ENCODE measurements around the gene CALHM1.
"Not testable (repeated sequence)": the region's sequence is repeated elsewhere in the genome, so short reads cannot be mapped to it uniquely, and the experiment has no call there.

CALHM1 gene

GRCh38 chr10:103458720-103459119 is at the start of gene CALHM1:
CALHM1 (minus strand) TSS chr10:103458900; CDS start chr10:103458751, 149 bp downstream.
- DNase-seq: no peak

GRCh38 chr10:103507235-103508191 is 48.8 kb upstream of the CALHM1 start:
- no peak for DNase-seq

- DNase-seq: no peak
Observed at GRCh38 chr10:103506061-103506460, 47.4 kb upstream of the CALHM1 start.

GRCh38 chr10:103504181-103504783 is 45.6 kb upstream of the CALHM1 start:
- DNase-seq: no peak

GRCh38 chr10:103503777-103504176 is 45.1 kb upstream of the CALHM1 start:
- not testable (repeated sequence) for DNase-seq

GRCh38 chr10:103502849-103503660 is 44.4 kb upstream of the CALHM1 start:
- peak; percentile 65 to 72 for DNase-seq

GRCh38 chr10:103501186-103501585 is 42.5 kb upstream of the CALHM1 start:
- no peak for DNase-seq

- no peak for DNase-seq
Observed at GRCh38 chr10:103500481-103500880, 41.8 kb upstream of the CALHM1 start.

GRCh38 chr10:103499881-103500280 is 41.2 kb upstream of the CALHM1 start:
- no peak for DNase-seq

GRCh38 chr10:103498936-103499638 is 40.4 kb upstream of the CALHM1 start:
- no peak for DNase-seq

- DNase-seq: no peak
Observed at GRCh38 chr10:103497161-103497915, 38.6 kb upstream of the CALHM1 start.

GRCh38 chr10:103495321-103495720 is 36.6 kb upstream of the CALHM1 start:
- DNase-seq: no peak

GRCh38 chr10:103493916-103494877 is 35.5 kb upstream of the CALHM1 start:
- DNase-seq: no peak

- no peak for DNase-seq
Observed at GRCh38 chr10:103493362-103493915, 34.7 kb upstream of the CALHM1 start, which contains the start of gene NEURL1. NEURL1 (plus strand) TSS chr10:103493705; CDS start chr10:103494388, 683 bp downstream.

GRCh38 chr10:103492655-103493261 is 34.1 kb upstream of the CALHM1 start:
- DNase-seq: no peak

GRCh38 chr10:103491729-103492364 is 33.1 kb upstream of the CALHM1 start:
- no peak for DNase-seq

- no peak for DNase-seq
Observed at GRCh38 chr10:103490986-103491314, 32.2 kb upstream of the CALHM1 start.

- no peak for DNase-seq
Observed at GRCh38 chr10:103487410-103487708, 28.7 kb upstream of the CALHM1 start.

- not testable (repeated sequence) for DNase-seq
Observed at GRCh38 chr10:103486635-103487409, 28.1 kb upstream of the CALHM1 start.
